HCEC 1CT (cell line): ENCODE data around the gene CCDC188.
A peak's percentile ranks its signal among the peaks of the same experiment; 100 is the strongest.
"Not testable (repeated sequence)": the region's sequence is repeated elsewhere in the genome, so short reads cannot be mapped to it uniquely, and the experiment has no call there.

ENCODE experiments used
- DNase-seq: peaks from one replicate; pipeline ENCODE4 v3.0.0-alpha.2; 2017

Gene CCDC188

DNA sequence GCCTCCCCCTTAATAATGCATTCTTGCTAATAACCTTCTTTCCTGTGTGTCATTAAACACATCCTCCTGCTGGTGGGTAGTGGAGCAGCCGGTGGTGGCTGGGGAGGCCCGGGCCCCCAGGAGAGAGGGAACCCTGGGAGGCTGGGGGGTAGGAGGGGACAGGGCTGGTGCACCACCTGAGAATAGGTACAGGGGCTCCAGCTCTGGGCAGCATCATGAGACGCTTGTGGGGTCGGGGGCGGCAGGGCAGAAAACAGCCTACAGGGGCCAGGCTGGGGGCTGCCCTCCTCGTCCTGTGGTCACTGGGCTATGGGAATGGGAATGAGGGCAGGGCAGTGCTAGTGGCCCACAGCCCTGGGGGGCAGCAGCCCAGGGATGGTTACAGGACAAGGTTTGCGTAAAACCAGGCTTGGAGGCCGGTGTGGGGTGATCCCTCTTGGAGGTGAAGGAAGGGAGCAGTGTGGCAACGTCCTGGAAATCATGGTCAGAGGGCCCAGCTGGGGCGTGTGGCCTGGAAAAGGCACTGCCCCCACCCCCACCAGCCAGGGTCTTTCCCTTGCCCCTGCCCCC is 18.5 kb upstream of the CCDC188 start:
- no peak for DNase-seq

DNA sequence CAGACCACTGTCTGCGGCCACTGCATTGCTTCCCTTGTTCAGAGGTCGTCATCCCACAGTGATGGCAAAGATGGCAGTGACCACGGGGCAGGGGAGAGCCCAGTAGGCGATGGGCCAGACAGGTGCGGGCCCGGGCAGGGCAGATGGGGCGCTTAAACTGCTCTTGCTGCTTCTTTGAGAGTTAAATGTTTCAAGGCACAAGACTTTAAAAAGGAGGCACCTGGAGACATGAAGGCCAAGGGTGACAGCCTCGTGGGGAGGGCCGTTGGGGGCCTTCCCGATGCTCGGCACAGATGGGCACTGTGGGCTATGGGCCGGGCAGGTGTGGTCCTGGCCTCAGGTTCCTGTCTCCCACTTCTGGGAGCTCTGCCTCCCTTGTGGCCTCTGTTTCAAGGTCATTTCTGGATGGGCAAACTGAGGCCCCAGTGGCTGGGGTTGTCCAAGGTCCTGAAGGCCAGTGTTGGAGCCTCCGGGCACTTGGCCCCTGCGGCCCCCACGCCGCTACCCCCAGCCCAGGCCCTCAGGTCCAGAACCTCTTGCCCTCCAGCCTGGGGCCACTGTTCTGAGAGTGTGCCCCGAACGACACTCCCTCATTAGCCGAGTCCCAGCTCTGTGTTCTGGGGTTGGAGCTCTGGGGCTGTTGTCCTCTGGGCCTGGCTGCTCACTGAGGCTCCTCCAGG is 16.9 kb upstream of the CCDC188 start:
- no peak for DNase-seq

DNA sequence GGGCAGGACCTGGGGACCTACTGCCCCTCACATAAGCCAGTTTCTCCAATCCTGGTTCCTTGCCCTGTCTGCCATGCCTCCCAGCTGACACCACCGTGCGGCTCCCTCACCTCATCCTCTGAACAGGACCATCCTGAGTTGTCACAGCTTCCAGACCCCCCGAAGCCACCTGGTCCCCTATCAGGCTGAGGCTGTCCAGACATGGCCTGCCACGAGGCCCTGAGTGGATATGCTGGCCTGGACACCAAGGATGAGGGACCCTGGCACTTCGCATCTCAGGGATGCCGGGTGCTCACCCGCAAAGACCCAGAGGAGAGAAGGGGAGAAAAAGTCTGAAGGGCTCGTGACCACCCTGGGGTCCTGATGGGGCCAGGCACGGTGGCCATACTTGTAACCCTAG is 15.8 kb upstream of the CCDC188 start:
- no peak for DNase-seq

DNA sequence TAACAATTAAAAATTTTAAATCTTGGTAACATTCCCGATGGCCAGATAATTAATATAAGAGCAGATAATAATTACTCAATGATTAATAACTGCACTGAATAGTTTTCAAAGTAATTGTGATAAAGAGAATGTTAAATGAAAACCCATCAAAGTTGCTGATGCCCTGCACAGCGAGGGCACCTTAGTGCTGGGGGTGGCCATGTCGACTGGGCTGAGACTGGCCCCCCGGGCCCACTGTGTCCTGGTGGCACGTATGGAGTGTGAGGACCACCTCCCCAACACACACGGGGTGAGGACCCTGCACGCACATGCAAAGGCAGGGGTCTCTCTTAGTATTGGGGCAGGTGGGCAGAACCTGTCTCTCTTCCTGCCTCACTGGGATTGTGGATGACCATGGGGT is 15.1 kb upstream of the CCDC188 start:
- DNase-seq, result no peak

DNA sequence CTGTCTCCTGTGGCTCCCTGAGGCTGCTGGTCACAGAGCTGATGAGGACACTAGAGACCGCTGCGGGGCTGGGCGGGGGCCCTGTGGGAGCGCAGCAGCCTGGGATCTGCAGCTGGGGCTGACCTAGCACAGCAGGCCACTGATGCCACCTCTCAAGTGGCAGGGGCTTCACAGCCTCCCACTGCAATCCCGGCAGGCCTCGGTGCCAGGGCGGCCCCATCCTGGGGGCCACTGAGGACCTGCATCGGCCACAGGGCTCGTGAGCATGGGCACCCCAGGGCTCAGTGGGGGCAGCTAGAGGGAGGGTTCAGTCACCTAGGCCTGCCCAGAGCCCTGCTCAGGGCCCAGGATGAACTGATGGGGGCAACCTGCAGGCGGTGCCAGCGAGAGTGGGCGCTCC is 14.6 kb upstream of the CCDC188 start:
- no peak for DNase-seq

DNA sequence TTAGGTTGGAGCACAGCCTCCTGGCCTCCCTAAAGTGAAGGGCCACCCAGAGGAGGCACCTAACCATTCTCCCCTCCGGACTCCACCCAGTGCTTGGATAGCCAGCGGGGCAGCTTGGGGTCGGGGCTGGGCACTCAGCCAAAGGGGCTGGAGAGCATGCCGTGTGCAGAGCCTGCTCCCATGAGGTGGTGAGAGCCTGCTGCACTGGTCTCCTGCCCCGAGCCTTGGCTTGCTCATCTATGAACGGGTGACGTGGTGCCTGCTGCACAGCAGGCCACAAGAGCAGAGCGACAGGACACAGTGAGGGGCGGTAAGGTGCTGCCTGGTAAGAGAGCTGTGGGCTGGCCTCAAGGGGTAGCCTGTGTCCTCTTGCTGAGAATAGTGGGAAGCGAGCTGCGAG is 14.0 kb upstream of the CCDC188 start:
- DNase-seq, result no peak

DNA sequence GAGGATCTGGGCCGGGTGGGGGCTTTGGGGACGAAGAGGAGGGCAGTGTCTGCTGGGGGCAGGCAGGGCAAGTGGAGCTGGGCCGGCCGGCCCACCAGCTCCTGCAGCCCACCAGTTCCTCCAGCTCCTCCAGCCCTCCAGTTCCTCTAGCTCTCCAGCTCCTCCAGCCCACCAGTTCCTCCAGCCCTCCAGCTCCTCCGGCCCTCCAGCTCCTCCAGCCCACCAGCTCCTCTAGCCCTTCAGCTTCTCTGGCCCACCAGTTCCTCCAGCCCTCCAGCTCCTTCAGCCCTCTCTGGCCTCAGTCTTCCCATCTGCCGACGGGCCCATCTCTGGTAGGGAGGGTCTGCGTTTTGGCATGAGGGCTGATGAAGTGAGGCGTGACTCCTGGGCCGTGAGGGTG is 9.2 kb upstream of the CCDC188 start:
- DNase-seq, result no peak

DNA sequence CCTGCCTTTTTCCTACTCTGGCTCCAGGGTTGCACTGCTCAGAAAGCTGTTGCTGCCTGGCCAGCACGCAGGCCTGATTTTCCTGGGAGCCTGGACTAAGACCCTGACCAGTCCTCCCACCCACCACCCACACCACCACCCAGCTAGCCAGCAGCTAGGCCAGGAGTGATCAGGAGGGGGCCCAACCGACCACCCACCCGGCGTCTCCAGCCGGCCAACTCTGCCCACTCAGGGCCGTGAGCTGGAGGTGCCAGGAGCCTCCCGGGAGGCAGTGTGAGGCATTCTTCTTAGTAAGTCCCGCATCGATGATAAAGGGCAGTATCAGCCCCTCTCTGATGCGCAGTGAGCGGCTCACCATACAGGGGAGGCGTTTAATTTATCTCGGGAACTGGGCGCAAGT is 8.7 kb upstream of the CCDC188 start:
- not testable (repeated sequence) for DNase-seq

DNA sequence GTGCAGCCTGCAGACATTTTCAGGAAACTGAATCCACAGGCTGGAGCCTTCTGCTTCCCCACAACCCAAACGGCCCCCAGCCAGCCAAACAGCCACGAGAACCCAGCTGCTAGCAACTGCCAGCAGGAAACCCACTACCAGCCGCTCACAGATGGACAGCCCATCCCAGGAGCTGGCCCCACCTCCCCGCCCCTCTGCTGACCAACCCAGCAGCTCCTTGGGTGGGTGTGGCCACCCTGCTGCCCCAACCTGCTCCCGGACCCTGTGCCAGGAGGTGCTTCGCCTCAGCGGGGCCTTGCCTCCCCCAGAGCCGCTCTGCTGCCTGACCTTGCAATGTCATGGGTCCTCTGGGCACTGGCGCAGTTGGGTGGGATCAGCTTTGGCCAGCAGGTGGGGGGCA is 8.2 kb upstream of the CCDC188 start:
- no peak for DNase-seq

DNA sequence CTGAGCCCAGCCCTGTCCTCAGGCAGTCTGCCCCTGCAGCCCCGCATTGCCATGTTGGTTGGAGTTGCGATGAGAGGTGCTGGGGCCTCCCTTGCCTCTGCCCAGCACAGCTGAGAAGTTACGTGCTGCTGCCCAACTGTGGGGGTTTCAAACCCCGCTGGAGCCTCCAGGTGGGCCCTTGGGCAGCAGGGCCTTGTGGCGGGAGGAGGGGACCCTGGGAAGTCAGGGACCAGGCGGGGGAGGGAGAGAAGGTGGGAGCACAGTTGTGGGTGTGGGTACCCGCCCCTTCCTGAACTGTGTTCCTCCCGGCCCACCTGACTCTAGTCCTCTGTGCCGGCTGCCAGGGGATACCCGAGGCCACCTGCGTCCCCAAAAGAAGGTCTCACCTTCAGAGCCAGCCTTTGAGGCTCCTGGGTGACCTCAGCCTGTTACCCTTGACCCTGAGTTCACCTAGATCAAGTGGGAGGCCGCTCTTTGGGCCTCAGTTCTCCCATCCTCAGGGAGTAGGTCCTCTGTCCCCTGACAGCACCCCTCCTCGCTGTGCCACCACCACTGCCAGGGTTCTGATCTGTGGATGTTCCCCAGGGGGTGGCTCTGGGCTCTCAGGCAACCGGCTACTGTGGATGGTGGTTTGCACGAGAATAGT is 7.7 kb upstream of the CCDC188 start:
- no peak for DNase-seq

DNA sequence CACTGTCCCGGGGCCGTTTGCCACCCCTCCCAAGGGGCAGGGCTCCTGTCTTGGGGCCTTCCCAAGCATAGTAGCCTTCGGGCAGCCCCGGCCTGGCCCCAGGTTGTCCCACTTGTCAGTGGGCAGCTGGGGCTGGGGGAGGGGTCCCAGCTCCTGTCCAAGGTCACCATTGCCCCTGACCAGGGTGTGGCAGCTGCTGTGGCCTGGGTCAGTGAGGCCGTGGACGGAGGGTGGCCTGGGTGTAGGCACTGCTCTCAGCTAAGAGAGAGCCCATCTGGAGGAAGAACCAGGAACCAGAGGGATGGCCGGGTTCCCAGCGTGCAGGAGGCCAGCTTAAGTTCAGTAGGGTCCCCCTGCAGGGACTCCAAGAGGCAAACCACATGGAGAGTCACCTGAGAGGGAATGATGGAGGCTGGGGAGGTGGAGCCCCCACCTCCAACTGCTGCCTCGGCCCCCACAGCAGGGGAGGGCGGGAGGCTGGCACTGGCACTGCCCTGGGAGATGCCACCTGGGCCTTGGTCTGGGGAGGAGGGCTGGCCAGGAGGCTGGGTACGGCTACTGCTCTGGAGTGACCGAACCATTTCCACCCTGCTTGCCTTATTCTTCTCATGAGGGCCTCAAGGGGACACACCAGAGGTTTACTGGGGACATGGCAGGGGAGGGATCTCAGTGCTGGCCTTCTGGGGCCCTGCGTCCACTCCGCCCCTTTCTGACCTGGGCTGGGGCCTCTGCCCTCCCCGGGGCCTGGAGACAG is 6.8 kb upstream of the CCDC188 start:
- no peak for DNase-seq

DNA sequence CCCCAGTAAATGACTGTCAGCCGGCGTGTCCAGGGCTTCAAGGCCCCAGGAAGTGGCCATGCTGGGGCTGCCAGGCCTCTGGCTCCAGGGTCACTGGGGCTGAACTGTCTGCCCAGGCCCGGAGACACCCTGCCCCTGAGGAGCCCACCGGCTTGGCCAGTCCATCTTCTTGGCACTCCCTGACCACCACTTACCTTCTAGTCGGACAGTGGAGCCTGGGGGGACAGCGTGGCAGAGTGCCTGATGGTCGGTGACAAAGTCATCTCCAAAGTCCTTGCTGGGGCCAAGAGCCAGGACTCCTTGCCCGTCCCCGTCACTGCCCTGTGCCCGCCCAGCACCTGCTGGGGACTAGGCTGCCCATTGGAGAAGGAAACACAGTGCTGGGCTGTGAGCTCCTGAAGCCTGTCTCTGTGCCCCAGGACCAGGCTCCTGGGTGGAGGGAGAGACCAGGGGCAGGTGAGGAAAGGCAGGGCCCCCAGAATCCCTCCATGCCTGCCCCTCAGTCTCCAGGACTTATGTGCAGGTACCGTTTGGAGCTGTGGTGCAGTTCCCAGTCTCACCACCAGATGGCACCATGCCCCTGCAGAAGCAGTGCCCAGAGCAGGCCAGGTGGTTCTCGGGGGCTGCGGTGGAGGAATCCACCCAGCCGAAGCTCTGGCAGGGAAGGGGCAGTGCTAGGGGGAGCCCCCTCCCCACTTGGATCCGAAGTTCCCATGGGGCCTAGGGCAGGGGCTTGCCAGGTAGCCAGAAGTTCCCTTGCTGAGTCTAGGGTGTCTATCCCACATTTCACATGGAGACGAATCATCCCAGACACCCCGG is 6.0 kb upstream of the CCDC188 start:
- peak; percentile 15 for DNase-seq

DNA sequence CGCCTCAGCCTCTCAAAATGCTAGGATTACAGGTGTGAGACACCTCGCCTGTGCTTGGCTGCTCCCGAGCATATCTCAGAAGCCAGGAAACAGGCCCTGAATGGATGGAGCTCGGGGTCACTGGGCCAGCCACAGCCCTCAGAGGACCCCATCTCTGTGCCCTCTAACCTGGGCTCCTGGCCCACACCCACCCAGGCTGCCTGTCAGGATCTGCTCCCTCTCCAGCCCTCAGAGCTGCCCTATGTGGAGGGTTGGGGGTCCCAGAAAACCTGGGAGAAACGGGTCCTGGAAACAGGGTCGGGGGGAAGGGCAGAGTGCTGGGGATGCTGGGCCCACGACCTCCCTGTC is 5.2 kb upstream of the CCDC188 start:
- DNase-seq, result no peak

DNA sequence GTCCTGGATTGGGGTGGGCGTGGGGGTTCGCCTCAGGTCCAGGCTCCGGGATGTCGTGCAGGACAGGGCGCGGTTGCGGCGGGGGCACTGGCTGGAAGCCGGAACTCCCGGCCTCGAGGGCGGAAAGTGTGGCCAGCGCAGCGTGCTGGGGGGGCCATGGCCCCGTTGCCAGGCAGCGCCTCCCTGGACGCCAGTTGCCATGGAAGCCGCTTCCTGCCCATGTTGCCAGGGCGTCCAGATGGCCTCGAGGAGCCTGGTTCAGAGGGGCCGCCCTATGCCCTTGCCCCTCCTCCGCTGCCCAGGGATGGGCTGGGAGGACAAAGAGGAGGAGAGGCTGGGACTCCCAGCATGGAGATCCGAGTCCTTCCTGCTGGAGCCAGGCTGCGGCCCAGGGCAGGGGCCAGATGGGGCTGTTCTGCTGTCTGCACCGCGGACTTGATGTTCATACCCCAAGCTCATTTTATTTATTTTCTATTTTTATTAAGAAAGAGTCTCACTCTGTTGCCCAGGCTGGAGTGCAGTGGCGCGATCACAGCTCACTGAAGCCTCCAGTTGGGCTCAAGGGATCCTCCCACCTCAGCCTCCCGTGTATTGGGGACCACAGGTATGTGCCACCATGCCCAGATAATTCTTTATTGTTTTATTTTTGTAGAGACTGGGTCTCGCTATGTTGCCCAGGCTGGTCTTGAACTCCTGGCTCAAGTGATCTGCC is 4.6 kb upstream of the CCDC188 start:
- no peak for DNase-seq

DNA sequence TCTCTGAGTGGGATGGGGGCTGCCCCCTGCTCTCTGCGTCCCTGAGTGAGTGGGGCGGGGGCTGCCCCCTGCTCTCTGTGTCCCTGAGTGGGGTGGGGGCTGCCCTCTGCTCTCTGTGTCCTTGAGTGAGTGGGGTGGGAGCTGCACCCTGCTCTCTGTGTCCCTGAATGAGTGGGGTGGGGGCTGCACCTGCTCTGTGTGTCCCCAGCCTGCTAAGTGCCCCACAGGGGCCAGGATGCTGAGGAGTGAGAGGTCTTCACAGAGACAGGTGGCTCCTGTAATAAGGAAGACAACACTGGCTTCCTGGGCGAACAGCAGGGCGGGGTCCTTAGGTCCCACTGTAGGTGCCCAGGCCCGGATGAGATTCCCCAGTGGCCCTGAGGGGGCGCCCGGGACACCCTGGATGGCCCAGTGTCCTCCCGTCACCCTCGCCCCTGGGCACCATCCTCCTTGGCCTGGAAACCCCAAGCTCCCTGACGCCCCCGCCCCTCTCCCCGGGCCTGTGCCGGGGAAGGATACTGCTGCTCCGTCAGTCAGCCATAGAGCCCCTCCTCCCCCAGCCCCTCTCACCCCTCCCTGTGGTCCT is 3.8 kb upstream of the CCDC188 start:
- no peak for DNase-seq

DNA sequence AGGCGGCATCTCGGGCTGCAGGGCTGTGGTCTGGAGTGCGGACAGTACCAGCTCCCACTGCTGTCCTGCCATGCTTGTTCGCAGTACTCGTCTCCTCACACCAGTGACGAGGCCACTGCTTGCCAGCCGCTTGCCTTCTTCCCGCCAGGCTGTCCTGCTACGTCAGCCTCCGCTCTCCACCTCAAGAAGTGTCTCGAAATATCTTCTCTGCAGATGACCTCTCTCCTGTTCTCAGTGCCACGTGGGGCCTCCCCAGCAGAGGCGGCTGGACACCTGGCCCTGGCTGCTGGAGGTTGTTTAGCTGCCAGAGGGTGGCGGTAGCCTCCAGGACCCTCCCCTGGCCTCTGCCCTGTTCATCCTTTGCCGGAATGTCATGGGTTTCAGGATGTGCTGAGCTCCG is 3.1 kb upstream of the CCDC188 start:
- no peak for DNase-seq

DNA sequence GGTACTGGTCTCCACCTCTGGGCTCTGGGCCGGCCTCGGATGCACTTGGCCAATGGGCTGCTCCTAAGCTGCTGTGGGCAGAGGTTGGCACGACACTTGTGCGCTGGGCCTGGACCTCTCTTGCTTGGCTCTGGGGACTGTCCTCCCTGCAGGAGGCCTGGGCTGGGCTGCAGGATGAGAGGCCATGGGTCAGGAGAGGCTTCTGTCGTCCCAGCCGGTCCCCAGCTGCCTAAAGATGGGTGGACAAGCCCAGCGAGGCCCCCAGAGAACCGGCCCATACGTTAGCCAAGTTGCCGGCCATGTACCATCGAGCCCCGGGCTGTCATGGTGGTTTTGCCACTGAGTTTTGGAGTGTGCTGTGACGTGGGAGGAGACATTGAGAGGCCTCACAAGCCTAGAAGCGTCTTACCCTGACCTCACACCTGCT is 1.6 kb upstream of the CCDC188 start:
- no peak for DNase-seq

DNA sequence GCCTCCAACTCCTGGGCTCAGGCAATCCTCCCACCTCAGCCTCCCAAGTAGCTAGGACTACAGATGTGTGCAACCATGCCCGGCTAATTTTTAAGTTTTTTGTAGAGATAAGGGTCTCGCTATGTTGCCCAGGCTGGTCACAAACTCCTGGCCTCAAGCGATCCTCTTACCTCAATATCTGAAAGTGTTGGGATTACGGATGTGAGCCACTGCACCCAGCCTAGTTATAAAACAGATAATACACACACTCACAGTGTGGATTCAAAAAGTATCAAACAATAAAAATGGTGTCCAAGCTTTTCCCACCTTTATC is 377 bp upstream of the CCDC188 start:
- DNase-seq, result no peak

DNA sequence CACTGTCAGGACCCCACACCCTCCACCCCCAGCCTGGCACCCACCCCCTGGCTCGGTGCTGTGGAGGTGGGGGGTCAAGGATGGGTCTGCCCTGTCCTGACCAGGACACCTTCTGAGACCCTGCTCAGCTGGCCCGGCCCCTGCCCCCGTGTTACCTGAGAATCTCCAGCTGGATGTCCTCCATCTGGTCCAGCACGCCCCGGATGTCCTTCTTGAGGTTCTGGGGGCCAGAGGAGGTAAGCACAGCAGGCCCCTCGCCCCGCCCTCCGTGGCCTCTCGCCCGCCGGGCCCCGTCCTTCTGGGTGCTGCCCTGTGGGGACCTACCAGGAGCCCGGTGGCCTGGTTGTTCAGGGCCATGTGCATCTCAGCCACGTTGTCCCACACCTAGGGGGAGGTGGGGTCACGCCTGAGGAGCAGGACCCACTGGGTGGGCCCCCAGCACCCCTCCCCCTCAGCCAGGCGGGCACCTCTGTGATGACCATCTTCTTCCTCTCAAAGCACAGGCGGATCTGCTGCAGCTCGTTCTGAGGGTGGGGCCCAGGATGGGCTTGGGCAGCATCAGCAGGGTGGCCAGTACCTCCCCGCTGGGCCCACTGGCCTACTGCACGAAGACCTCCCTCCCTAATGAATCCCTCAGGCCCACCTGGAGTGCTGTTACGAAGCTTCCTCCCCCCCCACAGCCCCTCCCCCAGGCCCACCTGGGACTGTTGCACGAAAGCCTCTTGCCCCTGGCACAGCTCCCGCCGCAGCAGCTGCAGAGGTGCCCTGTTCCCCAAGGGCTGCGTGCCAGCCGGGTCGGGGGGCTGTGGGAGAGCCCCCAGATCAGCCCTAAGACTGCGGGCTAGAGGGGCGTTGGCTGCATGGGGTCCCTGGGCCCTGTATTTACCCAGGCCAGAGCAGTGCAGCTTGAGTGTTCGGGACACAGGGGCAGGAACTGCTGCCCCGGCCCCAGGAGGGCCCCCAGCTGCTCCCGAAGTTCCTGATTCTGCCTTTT is 1.3 kb downstream of the CCDC188 start:
- DNase-seq, result no peak

DNA sequence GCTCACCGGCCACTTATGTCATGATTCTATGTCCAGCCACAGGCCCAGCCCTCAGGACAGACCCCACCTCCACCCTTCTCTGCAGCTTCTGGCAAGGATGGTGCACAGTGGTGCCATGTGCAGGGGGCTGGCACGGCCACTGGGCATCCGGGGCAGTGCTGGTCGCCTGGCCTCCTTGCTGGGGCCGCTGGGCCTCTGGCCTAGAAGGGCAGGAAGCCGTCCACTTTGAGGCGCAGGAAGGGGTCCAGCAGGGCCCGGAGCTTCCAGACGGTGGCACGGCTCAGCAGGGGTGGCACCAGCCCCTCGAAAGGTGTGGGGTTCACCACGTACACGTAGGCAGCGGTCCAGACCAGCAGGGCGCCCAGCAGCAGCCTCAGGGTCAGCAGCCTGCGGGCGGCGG is 2.4 kb downstream of the CCDC188 start:
- no peak for DNase-seq
